BE2C (cell line): Measurements from ENCODE around the gene KCTD17.
A peak's percentile ranks its signal among the peaks of the same experiment; 100 is the strongest.

Experiments used
- DNase-seq: peaks from one replicate; pipeline ENCODE4 v3.0.0-alpha.2; 2020
- H3K27me3 ChIP-seq: fragments of 250-450 bp; sonication (Bioruptor Pico); 2 replicates; pipeline ENCODE4 v1.5.1; 2020; ENCODE audit warnings: mild to moderate bottlenecking
- H3K36me3 ChIP-seq: fragments of 250-450 bp; sonication (Bioruptor Pico); 2 replicates; pipeline ENCODE4 v1.5.1; 2020; ENCODE audit warnings: mild to moderate bottlenecking
- H3K4me1 ChIP-seq: fragments of 250-450 bp; sonication (Bioruptor Pico); 2 replicates; pipeline ENCODE4 v1.5.1; 2020
- H3K4me3 ChIP-seq: 2 replicates; pipeline ENCODE4 v1.5.1; 2011; ENCODE audit warnings: low read depth, low read length
- H3K9me3 ChIP-seq: fragments of 250-450 bp; sonication (Bioruptor Pico); 2 replicates; pipeline ENCODE4 v1.5.1; 2020
- CTCF ChIP-seq: IDR thresholded peaks from 2 replicates; pipeline ENCODE4 v1.5.1; 2012; ENCODE audit warnings: mild to moderate bottlenecking, low read depth, low read length

The KCTD17 gene

DNA sequence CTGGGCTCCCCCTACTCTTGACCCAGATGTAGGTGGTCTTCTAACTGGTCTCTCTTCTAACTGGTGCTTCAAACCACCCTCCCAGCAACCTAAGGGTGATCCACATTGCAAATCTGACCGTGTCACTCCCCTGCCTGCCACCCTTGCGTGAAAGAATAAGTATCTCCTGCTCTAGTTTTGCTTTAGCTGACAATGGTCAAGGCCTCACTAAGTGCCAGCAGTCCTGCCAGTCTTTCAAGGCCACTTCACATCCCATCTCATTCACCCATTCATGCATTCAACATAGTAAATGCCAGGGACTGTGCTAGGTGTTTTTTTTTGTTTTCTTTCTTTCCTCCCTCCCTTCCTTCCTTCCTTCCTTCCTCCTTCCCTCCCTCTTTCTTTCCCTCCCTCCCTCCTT is 2.3 kb upstream of the KCTD17 start:
- Histone ChIP-seq H3K9me3 (no peaks in the 10 kb centered on the region), H3K27me3 (no peaks in the 10 kb centered on the region), H3K4me1 (peaks cover 5% of the 10 kb centered on the region), H3K4me3 (no peak overlapping the region), H3K36me3 (no peaks in the 10 kb centered on the region; the same call in 1 of the 2 replicates)
- TF ChIP-seq CTCF: no peak
- no peak for DNase-seq

DNA sequence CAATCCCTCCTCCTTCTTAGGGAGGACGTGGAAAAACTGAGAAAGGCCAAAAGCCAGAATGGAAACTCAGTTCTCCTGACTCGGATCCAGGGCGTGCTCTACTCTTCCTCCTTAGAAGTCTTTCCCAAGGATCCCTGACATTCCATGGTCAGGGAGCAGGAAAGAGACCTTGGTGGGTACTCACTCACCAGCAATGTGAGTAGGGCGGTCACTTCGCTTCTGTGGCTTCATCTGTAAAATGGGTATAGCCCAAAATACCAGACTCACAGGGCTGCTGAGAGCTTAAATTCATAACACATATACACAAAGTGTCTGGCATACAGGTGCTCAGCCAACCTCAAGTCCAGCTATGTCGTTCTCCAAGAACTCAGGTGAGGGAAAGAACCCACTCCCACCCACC is 629 bp upstream of the KCTD17 start:
- H3K4me3 ChIP-seq: no peak overlapping the region

GRCh38 chr22:37052386-37053309 is 1.1 kb downstream of the KCTD17 start:
- H3K36me3 ChIP-seq: peaks cover 8% of the 10 kb centered on the region
- no peak for DNase-seq
- H3K4me3 ChIP-seq: peak overlapping the region; percentile 71
- H3K9me3 ChIP-seq: no peaks in the 10 kb centered on the region
- H3K27me3 ChIP-seq: no peaks in the 10 kb centered on the region
- peaks cover 5% of the 10 kb centered on the region for H3K4me1 ChIP-seq
- no peak for TF ChIP-seq CTCF

More for the DNA sequence above, 629 bp upstream of the KCTD17 start:
- DNase-seq: no peak
- Histone ChIP-seq H3K36me3 (no peaks in the 10 kb centered on the region; the same call in 1 of the 2 replicates), H3K4me1 (peaks cover 5% of the 10 kb centered on the region), H3K27me3 (no peaks in the 10 kb centered on the region), H3K9me3 (no peaks in the 10 kb centered on the region)
- no peak for TF ChIP-seq CTCF

- Histone ChIP-seq H3K4me1 (peaks cover 5% of the 10 kb centered on the region), H3K4me3 (no peak overlapping the region), H3K36me3 (peaks cover 8% of the 10 kb centered on the region), H3K27me3 (no peaks in the 10 kb centered on the region), H3K9me3 (no peaks in the 10 kb centered on the region)
- TF ChIP-seq CTCF: no peak
- no peak for DNase-seq
These were observed 1.9 kb downstream of the KCTD17 start for GRCh38 chr22:37053310-37054055.

DNA sequence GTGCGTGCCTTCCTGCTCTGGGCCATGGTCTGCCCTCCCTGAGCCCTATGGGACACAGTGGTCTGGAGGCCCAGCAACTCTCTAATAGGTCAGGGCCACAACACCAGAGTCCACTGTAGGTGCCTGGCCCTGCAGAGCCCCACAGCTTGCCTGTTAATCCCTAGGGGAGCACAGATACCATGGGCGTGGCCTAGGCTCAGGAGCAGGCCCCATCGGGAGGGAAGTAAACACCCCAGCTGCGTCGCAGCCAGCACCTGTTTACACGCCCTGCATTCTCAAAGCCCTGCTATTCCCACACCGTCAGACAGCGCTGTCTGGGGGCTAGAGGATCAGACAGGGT is 2.5 kb downstream of the KCTD17 start:
- TF ChIP-seq CTCF: no peak
- H3K4me3 ChIP-seq: no peak overlapping the region
- no peak for DNase-seq
- H3K36me3 ChIP-seq: peaks cover 8% of the 10 kb centered on the region
- no peaks in the 10 kb centered on the region for H3K9me3 ChIP-seq
- H3K4me1 ChIP-seq: peaks cover 5% of the 10 kb centered on the region
- no peaks in the 10 kb centered on the region for H3K27me3 ChIP-seq
